Prostate gland (tissue), 1 donor: ENCODE results near the gene MED16.

Source experiments
- POLR2A ChIP-seq: fragments of 450-650 bp; IDR thresholded peaks from one replicate; pipeline ENCODE4 v1.6.1; 2016; ENCODE audit warnings: antibody characterized with exemption, mild to moderate bottlenecking
- POLR2AphosphoS5 ChIP-seq: sonication (generic); formaldehyde crosslinking; IDR thresholded peaks from one replicate; pipeline ENCODE4 v1.6.1; 2017; ENCODE audit warnings: antibody characterized with exemption

GRCh38 chr19:918152-918437 is 25.1 kb upstream of the MED16 start:
- TF ChIP-seq POLR2A (no peak), POLR2AphosphoS5 (no peak)
